GM23338 (cell line): Measurements from ENCODE around the gene UVRAG. TPM values are rescaled to one million over a fixed set of nuclear protein-coding genes. Genes with fewer than 3 reads are reported as not detected.

Experiments
- ATAC-seq: fragments of 200-7000 bp; cut with Tn5 transposase; 3 replicates; pipeline ENCODE4 v1.9.1; 2020
- DNase-seq: peaks from one replicate; pipeline ENCODE4 v3.0.0-alpha.2; 2015; ENCODE audit warnings: low spot score
- H2AFZ ChIP-seq: fragments of 200-600 bp; sonication (generic); 2 replicates; pipeline ENCODE4 v1.8.0; 2016; ENCODE audit warnings: antibody characterized with exemption, mild to moderate bottlenecking, moderate library complexity
- H3F3A ChIP-seq: fragments of 200-600 bp; sonication (generic); replicated peaks from 2 replicates; pipeline ENCODE4 v1.8.0; 2017; ENCODE audit warnings: antibody characterized with exemption, mixed run types, low read depth
- H3K27ac ChIP-seq: fragments of 200-600 bp; sonication (generic); 2 replicates; pipeline ENCODE4 v1.6.1; 2016; ENCODE audit warnings: low read depth
- H3K27me3 ChIP-seq: fragments of 200-600 bp; sonication (generic); 2 replicates; pipeline ENCODE4 v1.8.0; 2016; ENCODE audit warnings: mild to moderate bottlenecking, mixed run types, moderate library complexity; ENCODE audit not compliant: insufficient read depth
- H3K36me3 ChIP-seq: fragments of 200-600 bp; sonication (generic); 2 replicates; pipeline ENCODE4 v1.8.0; 2016; ENCODE audit warnings: mild to moderate bottlenecking; ENCODE audit not compliant: insufficient read depth
- H3K4me1 ChIP-seq: fragments of 200-600 bp; sonication (generic); 2 replicates; pipeline ENCODE4 v1.8.0; 2016; ENCODE audit warnings: mild to moderate bottlenecking, moderate library complexity; ENCODE audit not compliant: insufficient read depth
- H3K4me2 ChIP-seq: fragments of 200-600 bp; sonication (generic); 2 replicates; pipeline ENCODE4 v1.7.1; 2017; ENCODE audit warnings: mixed run types
- H3K4me3 ChIP-seq: fragments of 200-600 bp; sonication (generic); 2 replicates; pipeline ENCODE4 v1.6.1; 2016; ENCODE audit warnings: mixed run types
- H3K79me2 ChIP-seq: fragments of 200-600 bp; sonication (generic); replicated peaks from 2 replicates; pipeline ENCODE4 v1.8.0; 2017; ENCODE audit warnings: mild to moderate bottlenecking; ENCODE audit not compliant: insufficient read depth
- H3K9me2 ChIP-seq: fragments of 200-600 bp; sonication (generic); 2 replicates; pipeline ENCODE4 v1.8.0; 2017; ENCODE audit not compliant: insufficient read depth
- H4K20me1 ChIP-seq: fragments of 200-600 bp; sonication (generic); replicated peaks from 2 replicates; pipeline ENCODE4 v1.8.0; 2017; ENCODE audit warnings: mild to moderate bottlenecking; ENCODE audit not compliant: insufficient read depth
- H3K27ac Mint-ChIP-seq: 2 replicates; pipeline ENCODE4 v1.8.0; 2020; ENCODE audit warnings: inconsistent platforms, mild to moderate bottlenecking, moderate library complexity, mixed read lengths
- H3K27me3 Mint-ChIP-seq: 3 replicates; pipeline ENCODE4 v1.8.0; 2022; ENCODE audit warnings: low read depth, mild to moderate bottlenecking, moderate library complexity, mixed read lengths, inconsistent platforms; ENCODE audit not compliant: insufficient read depth, poor library complexity
- H3K36me3 Mint-ChIP-seq: 3 replicates; pipeline ENCODE4 v1.8.0; 2021; ENCODE audit warnings: low read depth, mild to moderate bottlenecking, inconsistent platforms, moderate library complexity, mixed read lengths
- H3K4me1 Mint-ChIP-seq: 3 replicates; pipeline ENCODE4 v1.8.0; 2020; ENCODE audit warnings: mild to moderate bottlenecking, inconsistent platforms, mixed read lengths
- H3K4me3 Mint-ChIP-seq: 3 replicates; pipeline ENCODE4 v1.8.0; 2021; ENCODE audit warnings: moderate library complexity, mild to moderate bottlenecking, inconsistent platforms, mixed read lengths
- H3K9me3 Mint-ChIP-seq: 3 replicates; pipeline ENCODE4 v1.8.0; 2020; ENCODE audit warnings: moderate library complexity, mild to moderate bottlenecking, inconsistent platforms, mixed read lengths
- CTCF ChIP-seq, 2 experiments: fragments of 200-600 bp in 1 of 2; sonication (generic) in 1 of 2; conservative IDR thresholded peaks; 2 replicates each; pipeline versions ENCODE4 v1.5.1 to v1.6.1; 2016 to 2017; ENCODE audit warnings: antibody characterized with exemption in 2 of 2, low read depth in 2 of 2, mild to moderate bottlenecking in 2 of 2, moderate library complexity in 1 of 2
- EZH2 ChIP-seq: fragments of 200-600 bp; sonication (generic); IDR thresholded peaks from one replicate; pipeline ENCODE4 v1.8.0; 2017; ENCODE audit warnings: antibody characterized with exemption, mild to moderate bottlenecking, low read depth; ENCODE audit not compliant: unreplicated experiment
- JUNB ChIP-seq: IDR thresholded peaks from one replicate; pipeline ENCODE4 v1.6.1; 2016; ENCODE audit warnings: antibody characterized with exemption; ENCODE audit not compliant: unreplicated experiment
- NANOG ChIP-seq: IDR thresholded peaks from 2 replicates; pipeline ENCODE4 v1.6.1; 2016; ENCODE audit warnings: antibody characterized with exemption, borderline replicate concordance
- POLR2AphosphoS5 ChIP-seq: IDR thresholded peaks from 2 replicates; pipeline ENCODE4 v1.6.1; 2016; ENCODE audit warnings: antibody characterized with exemption, low read depth
- REST ChIP-seq: IDR thresholded peaks from one replicate; pipeline ENCODE4 v1.6.1; 2018; ENCODE audit warnings: antibody characterized with exemption; ENCODE audit not compliant: unreplicated experiment
- STAT1 ChIP-seq: IDR thresholded peaks from one replicate; pipeline ENCODE4 v1.6.1; 2016; ENCODE audit warnings: antibody characterized with exemption; ENCODE audit not compliant: unreplicated experiment
- ZNF114 ChIP-seq: fragments of 250-450 bp; sonication (Bioruptor Pico); IDR thresholded peaks from 2 replicates; pipeline ENCODE4 v1.5.0; 2020; ENCODE audit warnings: mild to moderate bottlenecking, moderate library complexity
- ZNF462 ChIP-seq: fragments of 250-450 bp; sonication (Bioruptor Pico); IDR thresholded peaks from 2 replicates; pipeline ENCODE4 v1.5.0; 2020; ENCODE audit warnings: mild to moderate bottlenecking, moderate library complexity
- polyA plus RNA-seq: library from polyadenylated mRNA; unstranded; fragments of >200 nt; fragmentation: Nextera tagmentation; extraction: Ambion mirVana; gene quantifications from 2 replicates; pipeline ENCODE4 v1.2.1, GENCODE V29; 2016
- total RNA-seq: library from RNA; depleted of rRNA; stranded (reverse); fragments of >200 nt; shearing (Covaris generic); gene quantifications from 2 replicates; pipeline ENCODE4 v1.2.3, GENCODE V29; 2014

UVRAG gene
- total and polyA plus RNA-seq, 2 experiments from 2014 or later: 15.3 to 17.4 TPM

GRCh38 chr11:76049511-76049910 lies 234.5 kb downstream of the UVRAG start:
- peaks cover 34% of the 10 kb centered on the region for H3K9me3 Mint-ChIP-seq
- Histone ChIP-seq H4K20me1 (no peaks in the 10 kb centered on the region), H3K79me2 (no peaks in the 10 kb centered on the region), H3K9me2 (no peaks in the 10 kb centered on the region; the same call in 1 of the 2 replicates), H3K4me1 (no peaks in the 10 kb centered on the region), H3K27ac (no peak overlapping the region), H3F3A (no peaks in the 10 kb centered on the region), H3K4me3 (no peak overlapping the region), H3K4me2 (no peak overlapping the region), H2AFZ (no peak overlapping the region), H3K36me3 (peaks cover 12% of the 10 kb centered on the region; the same call in 1 of the 2 replicates), H3K27me3 (no peaks in the 10 kb centered on the region)
- H3K27me3 Mint-ChIP-seq: peaks cover 2% of the 10 kb centered on the region
- H3K36me3 Mint-ChIP-seq: peaks cover 57% of the 10 kb centered on the region
- DNase-seq (no peak), ATAC-seq (no peak)
- H3K4me3 Mint-ChIP-seq: no peak overlapping the region
- peaks cover 11% of the 10 kb centered on the region for H3K4me1 Mint-ChIP-seq
- no peak overlapping the region for H3K27ac Mint-ChIP-seq
- TF ChIP-seq POLR2AphosphoS5: no peak

- H3K4me1 Mint-ChIP-seq: peaks cover 12% of the 10 kb centered on the region
- DNase-seq (no peak), ATAC-seq (no peak)
- no peaks in the 10 kb centered on the region for H3K4me1 ChIP-seq
- peaks cover 34% of the 10 kb centered on the region for H3K9me3 Mint-ChIP-seq
- H3K9me2 ChIP-seq: no peaks in the 10 kb centered on the region; the same call in 1 of the 2 replicates
- no peak overlapping the region for H3K27ac ChIP-seq
- H3K36me3 Mint-ChIP-seq: peaks cover 50% of the 10 kb centered on the region
- no peaks in the 10 kb centered on the region for H3K27me3 ChIP-seq
- TF ChIP-seq EZH2 (no peak), POLR2AphosphoS5 (no peak), CTCF (conservative IDR thresholded peaks at IDR 0.05; ENCODE audit: low read depth in 2 of 2) (no peak), NANOG (no peak), ZNF114 (CRISPR knock-in tag) (no peak), ZNF462 (CRISPR knock-in tag) (no peak), STAT1 (no peak), REST (no peak), JUNB (no peak)
- H3K27me3 Mint-ChIP-seq: peaks cover 2% of the 10 kb centered on the region
- no peaks in the 10 kb centered on the region for H3F3A ChIP-seq
- no peak overlapping the region for H2AFZ ChIP-seq
- H4K20me1 ChIP-seq: no peaks in the 10 kb centered on the region
- no peak overlapping the region for H3K4me3 Mint-ChIP-seq
- H3K4me3 ChIP-seq: no peak overlapping the region
- H3K36me3 ChIP-seq: peaks cover 12% of the 10 kb centered on the region; the same call in 1 of the 2 replicates
- no peaks in the 10 kb centered on the region for H3K79me2 ChIP-seq
- no peak overlapping the region for H3K27ac Mint-ChIP-seq
- H3K4me2 ChIP-seq: no peak overlapping the region
Observed at GRCh38 chr11:76051937-76052336, 236.9 kb downstream of the UVRAG start.
